Measurements from ENCODE around the gene ELOVL1. TPM values are rescaled to one million over a fixed set of nuclear protein-coding genes. Genes with fewer than 3 reads are reported as not detected.

The ELOVL1 gene
- total RNA-seq, 4 donors from 2014 or later, result 149 to 434 (median 349) TPM

DNA sequence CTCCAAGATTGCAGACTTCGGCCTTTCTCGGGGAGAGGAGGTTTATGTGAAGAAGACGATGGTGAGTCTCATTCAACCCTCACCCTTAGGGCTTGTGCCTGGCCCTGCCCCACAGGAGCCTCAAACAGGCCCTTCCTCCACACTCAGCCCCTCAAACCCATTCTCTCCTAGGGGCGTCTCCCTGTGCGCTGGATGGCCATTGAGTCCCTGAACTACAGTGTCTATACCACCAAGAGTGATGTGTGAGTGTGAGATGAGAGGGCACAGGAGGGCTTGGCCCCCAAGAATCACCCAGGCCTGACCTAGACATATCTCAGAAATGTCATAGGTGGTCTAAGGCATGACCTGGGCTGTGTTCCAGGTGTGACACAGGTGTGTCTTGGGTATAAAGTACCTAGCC, 48.5 kb downstream of the ELOVL1 start:
- peak in 1 of 2 donors; percentile 38 for DNase-seq (ENCODE audit: low spot score in 2 of 2)
- H3K4me1 ChIP-seq, result no peaks in the 10 kb centered on the region
- TF ChIP-seq POLR2AphosphoS5 (IDR thresholded peaks at IDR 0.05) (no peak), POLR2A (IDR thresholded peaks at IDR 0.05) (no peak), CTCF (IDR thresholded peaks at IDR 0.05) (no peak), EP300 (IDR thresholded peaks at IDR 0.05) (no peak)
- no peaks in the 10 kb centered on the region for H3K27me3 ChIP-seq
- 92% methylated on average over 5 of the region's 5 CpGs for WGBS
- H3K9me3 ChIP-seq, result no peaks in the 10 kb centered on the region
- H3K36me3 ChIP-seq, result no peaks in the 10 kb centered on the region
- H3K4me3 ChIP-seq, result no peak overlapping the region
- H3K27ac ChIP-seq, result no peak overlapping the region

DNA sequence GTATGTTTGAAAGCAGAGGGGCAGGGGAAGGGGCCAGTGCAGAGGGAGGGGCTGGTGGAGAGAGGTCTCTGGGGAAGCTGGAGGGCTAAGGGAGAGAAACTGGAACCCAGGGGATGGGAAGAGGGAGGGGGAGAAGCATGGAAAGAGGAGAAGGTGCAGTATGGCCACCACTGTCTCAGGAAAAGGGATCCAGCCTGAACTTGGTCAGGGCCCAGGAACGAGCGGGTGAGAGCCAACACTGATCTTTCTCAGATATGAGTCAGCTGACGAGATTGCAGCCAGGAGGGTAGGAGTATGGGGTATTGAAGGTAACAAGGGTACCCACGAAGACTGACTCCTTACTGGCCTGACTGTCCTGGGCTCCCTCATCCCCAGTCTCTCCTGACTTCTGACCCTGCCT, 49.0 kb downstream of the ELOVL1 start:
- no peak overlapping the region for H3K27ac ChIP-seq
- H3K4me3 ChIP-seq, result no peak overlapping the region
- DNase-seq (ENCODE audit: low spot score in 2 of 2), result peak in 1 of 2 donors; percentile 46
- no peaks in the 10 kb centered on the region for H3K36me3 ChIP-seq
- H3K4me1 ChIP-seq, result no peaks in the 10 kb centered on the region
- no peak for TF ChIP-seq EP300 (IDR thresholded peaks at IDR 0.05)
- TF ChIP-seq CTCF (IDR thresholded peaks at IDR 0.05), result no peak
- TF ChIP-seq POLR2AphosphoS5 (IDR thresholded peaks at IDR 0.05), result no peak
- no peak for TF ChIP-seq POLR2A (IDR thresholded peaks at IDR 0.05)
- H3K9me3 ChIP-seq, result no peaks in the 10 kb centered on the region
- no peaks in the 10 kb centered on the region for H3K27me3 ChIP-seq
- 47% methylated on average over 4 of the region's 4 CpGs for WGBS

- no peaks in the 10 kb centered on the region for H3K36me3 ChIP-seq
- no peak overlapping the region for H3K27ac ChIP-seq
- H3K4me1 ChIP-seq, result no peaks in the 10 kb centered on the region
- peak in 1 of 2 donors; percentile 56 for DNase-seq (ENCODE audit: low spot score in 2 of 2)
- TF ChIP-seq POLR2A (IDR thresholded peaks at IDR 0.05) (no peak), POLR2AphosphoS5 (IDR thresholded peaks at IDR 0.05) (no peak), CTCF (IDR thresholded peaks at IDR 0.05) (no peak), EP300 (IDR thresholded peaks at IDR 0.05) (no peak)
- no peak overlapping the region for H3K4me3 ChIP-seq
- 80% methylated on average over 15 of the region's 15 CpGs for WGBS
- no peaks in the 10 kb centered on the region for H3K9me3 ChIP-seq
- H3K27me3 ChIP-seq, result no peaks in the 10 kb centered on the region
Observed at GRCh38 chr1:43317817-43318471, 49.9 kb downstream of the ELOVL1 start.

DNA sequence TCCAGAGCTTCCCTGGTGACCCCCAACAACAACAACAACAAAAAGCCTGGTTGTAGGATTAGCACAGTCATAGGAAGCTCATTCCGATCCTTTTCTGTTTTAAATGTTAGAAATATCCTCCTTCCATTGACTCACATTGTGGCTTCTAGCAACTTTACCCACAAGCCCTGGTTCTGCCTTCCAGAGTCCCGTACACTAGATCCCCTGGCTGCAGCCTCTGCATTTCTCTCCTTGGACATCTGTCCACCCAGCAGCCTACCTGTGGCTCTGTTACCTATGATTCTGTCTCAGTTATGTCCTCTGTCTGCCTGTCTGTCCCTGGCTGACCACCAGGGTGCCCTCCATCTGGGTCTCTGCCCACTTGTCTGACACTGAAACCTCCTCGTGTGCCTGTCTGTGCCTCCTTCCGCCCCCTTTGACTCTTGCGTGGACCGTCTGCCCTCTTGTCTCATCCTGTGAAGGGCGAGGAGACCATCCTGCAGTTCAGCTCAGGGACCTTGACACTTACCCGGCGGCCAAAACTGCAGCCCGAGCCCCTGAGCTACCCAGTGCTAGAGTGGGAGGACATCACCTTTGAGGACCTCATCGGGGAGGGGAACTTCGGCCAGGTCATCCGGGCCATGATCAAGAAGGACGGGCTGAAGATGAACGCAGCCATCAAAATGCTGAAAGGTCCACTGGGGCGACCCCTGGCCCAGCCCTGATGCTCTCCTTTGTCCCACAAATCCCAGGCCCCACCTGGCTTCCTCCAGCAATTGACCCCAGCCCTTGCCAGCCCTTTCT, 50.9 kb downstream of the ELOVL1 start:
- peak in 1 of 2 donors; percentile 54 for DNase-seq (ENCODE audit: low spot score in 2 of 2)
- Histone ChIP-seq H3K4me1 (no peaks in the 10 kb centered on the region), H3K4me3 (no peak overlapping the region), H3K9me3 (no peaks in the 10 kb centered on the region), H3K27ac (no peak overlapping the region), H3K36me3 (no peaks in the 10 kb centered on the region), H3K27me3 (no peaks in the 10 kb centered on the region)
- TF ChIP-seq CTCF (IDR thresholded peaks at IDR 0.05) (no peak), POLR2A (IDR thresholded peaks at IDR 0.05) (no peak), POLR2AphosphoS5 (IDR thresholded peaks at IDR 0.05) (no peak), EP300 (IDR thresholded peaks at IDR 0.05) (no peak)
- 91% methylated on average over 15 of the region's 16 CpGs for WGBS
